NT2/D1 (cell line): ENCODE measurements around the gene WDR88.

Source experiments
- SUZ12 ChIP-seq: IDR thresholded peaks from 2 replicates; pipeline ENCODE4 v1.6.1; 2011; ENCODE audit not compliant: insufficient read length, insufficient read depth; ENCODE audit errors: extremely low read depth
- YY1 ChIP-seq: IDR thresholded peaks from 2 replicates; pipeline ENCODE4 v1.6.1; 2011; ENCODE audit not compliant: insufficient read length, insufficient read depth
- ZNF274 ChIP-seq: IDR thresholded peaks from 2 replicates; pipeline ENCODE4 v1.6.1; 2011; ENCODE audit warnings: mild to moderate bottlenecking, low read depth, low read length

- TF ChIP-seq ZNF274 (no peak), YY1 (no peak), SUZ12 (no peak)
These were observed 57.5 kb downstream of the WDR88 start for GRCh38 chr19:33189453-33189852.
